Left lung (tissue), 10 donors: ENCODE results near the gene SNRPA. TPM values are rescaled to one million over a fixed set of nuclear protein-coding genes. Genes with fewer than 3 reads are reported as not detected.
A peak's percentile ranks its signal among the peaks of the same experiment; 100 is the strongest.

Source experiments
- ATAC-seq: fragments of 200-7000 bp; cut with Tn5 transposase; one replicate; pipeline ENCODE4 v1.9.1; 2020; ENCODE audit warnings: moderate library complexity
- DNase-seq, 4 donors: peaks; one replicate each; pipeline ENCODE4 v3.0.0-alpha.2; 2013 to 2020
- H3K27ac ChIP-seq, 2 donors: fragments of 200-600 bp; sonication (generic) in 1 of 2; one replicate each; pipeline versions ENCODE4 v1.5.0 to v1.8.0; 2020 to 2021
- H3K27me3 ChIP-seq, 2 donors: fragments of 200-600 bp; sonication (generic) in 1 of 2; one replicate each; pipeline versions ENCODE4 v1.5.0 to v1.8.0; 2020 to 2021
- H3K36me3 ChIP-seq, 2 donors: fragments of 200-600 bp; sonication (generic) in 1 of 2; one replicate each; pipeline versions ENCODE4 v1.5.0 to v1.8.0; 2020 to 2021
- H3K4me1 ChIP-seq, 2 donors: fragments of 200-600 bp; one replicate each; pipeline ENCODE4 v1.8.0; 2021
- H3K4me3 ChIP-seq, 2 donors: fragments of 200-600 bp; sonication (generic) in 1 of 2; one replicate each; pipeline versions ENCODE4 v1.5.0 to v1.8.0; 2020 to 2021; ENCODE audit warnings: mild to moderate bottlenecking in 1 of 2
- H3K9me3 ChIP-seq, 2 donors: fragments of 200-600 bp; sonication (generic) in 1 of 2; one replicate each; pipeline versions ENCODE4 v1.5.0 to v1.8.0; 2020 to 2021
- CTCF ChIP-seq, 2 donors: fragments of 200-600 bp; sonication (generic) in 1 of 2; IDR thresholded peaks; one replicate each; pipeline versions ENCODE4 v1.5.0 to v1.8.0; 2021; ENCODE audit warnings: antibody characterized with exemption in 2 of 2
- intact Hi-C, 2 donors: fragments of 100-400 bp; cut with DNase I; formaldehyde crosslinking; loops; one replicate each; pipeline versions ENCODE4 v1.11.2 to v1.14.2; 2022
- polyA plus RNA-seq, 6 donors: library from polyadenylated mRNA; unstranded; fragments of 120-200 nt; gene quantifications; one replicate each; pipeline ENCODE4 v1.2.1, GENCODE V29; 2013; ENCODE audit not compliant: insufficient read length in 6 of 6
- total RNA-seq, 2 donors: library from RNA; stranded (reverse); fragmentation: NEBNext Ultra II Directional; extraction: Animal tissue kit (Norgen Biotek cat#: 25700); gene quantifications; one replicate each; pipeline ENCODE4 v1.2.1, GENCODE V29; 2021
- donor health status: DM: no; HTN: yes; CAD: no.
- donor health status: DM: no; HTN: no; CAD: no.

The SNRPA gene
- total and polyA plus RNA-seq, 8 donors = 46.1 to 126 (median 112) TPM

DNA sequence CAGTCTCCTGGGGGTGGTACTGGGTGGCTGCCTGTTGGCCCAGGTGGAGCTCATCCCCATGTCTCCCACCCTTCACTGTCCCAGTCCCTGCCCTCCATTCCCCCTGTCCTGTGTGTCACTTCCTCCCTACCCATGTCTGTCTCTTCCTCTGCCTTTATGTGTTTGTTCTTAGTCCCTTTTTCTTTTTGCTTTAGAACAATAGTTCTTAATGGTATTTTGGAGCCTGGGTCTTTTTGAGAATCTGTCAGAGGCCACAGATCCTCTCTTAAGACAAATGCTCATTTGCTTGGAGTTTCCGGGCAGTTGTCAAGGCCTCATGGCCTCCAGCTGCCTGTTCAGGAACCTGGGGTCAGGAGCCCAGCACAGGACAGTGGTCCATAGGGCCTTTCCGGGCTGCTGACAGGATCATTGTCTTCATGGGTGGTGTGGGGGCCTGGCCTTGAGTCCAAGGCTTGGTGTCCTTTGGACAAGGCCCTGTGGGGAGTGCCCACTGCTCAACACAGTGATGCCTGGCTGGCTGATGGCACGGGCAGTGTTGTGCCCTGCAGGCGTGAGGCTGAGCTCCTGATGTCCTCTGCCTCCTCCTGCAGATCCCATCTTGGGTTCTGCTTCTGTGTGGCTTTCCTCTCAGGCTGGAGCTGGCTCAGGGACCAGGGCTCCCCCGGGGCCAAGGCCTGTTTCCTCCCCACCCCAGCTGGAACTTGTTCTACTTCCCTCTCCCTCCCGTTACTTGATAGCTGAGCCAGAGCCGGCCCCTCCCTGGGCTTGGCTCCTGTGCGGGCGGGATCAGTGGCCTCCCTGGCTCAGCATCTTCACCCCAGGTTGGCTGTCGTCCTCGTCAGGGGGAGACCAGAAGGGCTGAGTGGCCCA is 51.5 kb downstream of the SNRPA start:
- intact Hi-C loops = no loop called here

DNA sequence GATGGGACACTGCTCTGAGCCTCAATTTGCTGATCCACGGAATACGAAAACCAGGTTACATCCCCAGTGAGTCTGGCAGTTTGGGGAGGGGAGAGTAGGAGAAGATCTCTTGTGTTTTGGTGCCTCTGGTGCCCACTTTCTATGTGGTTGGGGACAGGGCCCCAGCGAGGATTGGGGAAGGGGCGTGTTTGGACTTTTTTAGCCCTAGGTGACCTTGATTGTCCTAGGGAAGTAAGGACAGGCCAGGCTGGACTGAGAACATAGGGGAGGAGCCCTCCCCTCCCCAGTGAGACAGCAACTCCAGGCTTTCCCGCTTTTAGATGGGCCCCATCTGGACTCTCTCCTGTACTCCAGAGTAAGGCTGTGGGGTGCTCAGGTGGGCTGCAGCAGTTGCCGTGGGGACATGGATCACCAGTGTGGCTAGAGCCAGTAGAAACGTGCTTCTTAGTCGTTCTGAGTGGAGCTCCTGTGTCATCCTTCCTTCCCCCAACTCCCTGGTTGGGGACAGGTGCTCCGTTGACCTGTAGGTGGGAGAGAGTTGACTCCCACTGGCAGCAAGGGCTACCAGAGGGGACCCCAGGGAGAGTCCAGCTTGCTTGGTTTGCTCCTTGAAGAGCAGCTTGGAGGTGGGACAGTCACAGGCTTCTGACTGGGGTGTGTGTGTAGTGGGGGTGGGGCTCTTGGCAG is 52.3 kb downstream of the SNRPA start:
- Histone ChIP-seq H3K9me3 (no peaks in the 10 kb centered on the region), H3K4me3 (peak overlapping the region in 1 of 2 donors; percentile 96), H3K4me1 (peaks cover 65 to 85% of the 10 kb centered on the region in 2 donors), H3K27me3 (no peaks in the 10 kb centered on the region), H3K27ac (peak overlapping the region; percentile 69 to 91), H3K36me3 (peaks cover 0 to 73% of the 10 kb centered on the region in 2 donors)
- ATAC-seq (no peak), DNase-seq (no peak)
- intact Hi-C loops = no loop called here
- no peak for TF ChIP-seq CTCF (IDR thresholded peaks at IDR 0.05)

More for the DNA sequence above, 51.5 kb downstream of the SNRPA start:
- peak; percentile 8 for ATAC-seq
- Histone ChIP-seq H3K4me1 (peaks cover 65 to 83% of the 10 kb centered on the region in 2 donors), H3K9me3 (no peaks in the 10 kb centered on the region), H3K4me3 (peak overlapping the region; percentile 3 to 96), H3K27me3 (no peaks in the 10 kb centered on the region), H3K27ac (peak overlapping the region; percentile 69 to 91), H3K36me3 (peaks cover 0 to 65% of the 10 kb centered on the region in 2 donors)
- no peak for TF ChIP-seq CTCF (IDR thresholded peaks at IDR 0.05)
- DNase-seq = peak in 2 of 4 donors; percentile 68 to 88

DNA sequence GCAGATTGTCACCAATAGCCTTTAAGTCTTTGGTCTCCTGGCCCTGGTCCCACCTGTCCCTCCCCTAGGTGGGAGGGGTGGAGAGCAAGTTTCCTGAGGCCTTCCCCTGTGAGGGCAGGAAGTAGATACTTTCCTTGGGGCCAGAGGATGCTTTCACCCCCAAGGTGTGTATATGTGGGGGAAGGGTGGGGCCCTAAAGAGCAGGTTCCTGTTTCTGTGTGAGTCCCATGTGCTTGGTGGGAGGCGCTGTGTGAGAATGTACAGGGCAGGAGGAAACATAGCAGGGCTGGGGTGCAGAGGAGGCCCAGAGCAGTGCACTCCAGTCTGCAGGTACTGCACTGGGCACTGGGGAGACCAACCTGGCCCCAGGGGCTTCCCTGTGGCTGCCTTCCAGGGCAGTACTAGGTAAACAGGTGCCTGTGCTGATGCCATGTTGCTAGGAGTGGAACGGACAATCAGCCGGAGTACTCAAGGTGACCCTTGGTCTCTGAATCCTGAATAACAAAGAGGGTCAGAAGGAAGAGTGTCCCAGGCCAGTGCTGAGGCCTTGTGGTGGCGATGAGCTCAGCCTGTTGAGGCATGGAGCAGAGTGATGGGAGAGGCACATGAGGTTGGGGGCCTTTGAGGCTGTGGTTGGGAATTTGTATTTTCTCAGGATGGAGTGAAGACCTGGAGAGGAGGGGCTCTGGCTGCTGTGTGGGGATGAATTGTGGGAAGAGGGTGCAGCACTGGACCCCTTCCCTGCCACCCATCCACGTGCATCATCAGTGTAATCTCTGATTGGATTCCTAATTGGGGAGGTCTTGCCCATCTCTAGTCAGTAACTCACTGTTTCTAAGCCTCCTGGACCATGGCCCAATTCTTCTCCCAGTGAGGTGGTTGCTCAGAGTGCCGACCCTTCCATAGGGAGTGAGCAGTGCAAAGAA is 53.1 kb downstream of the SNRPA start:
- no peaks in the 10 kb centered on the region for H3K27me3 ChIP-seq
- peaks cover 0 to 81% of the 10 kb centered on the region in 2 donors for H3K36me3 ChIP-seq
- DNase-seq (peak in 2 of 4 donors; percentile 48 to 79), ATAC-seq (peak; percentile 26)
- no peaks in the 10 kb centered on the region for H3K9me3 ChIP-seq
- TF ChIP-seq CTCF (IDR thresholded peaks at IDR 0.05) = no peak
- intact Hi-C loops = no loop called here
- H3K27ac ChIP-seq = peak overlapping the region; percentile 69 to 91
- peaks cover 65 to 93% of the 10 kb centered on the region in 2 donors for H3K4me1 ChIP-seq
- peak overlapping the region in 1 of 2 donors; percentile 96 for H3K4me3 ChIP-seq

- intact Hi-C loops = no loop called here
- ATAC-seq (no peak), DNase-seq (no peak)
- H3K4me1 ChIP-seq = peaks cover 65 to 100% of the 10 kb centered on the region in 2 donors
- H3K4me3 ChIP-seq = no peak overlapping the region
- peak overlapping the region; percentile 59 to 91 for H3K27ac ChIP-seq
- TF ChIP-seq CTCF (IDR thresholded peaks at IDR 0.05) = no peak
- peaks cover 0 to 88% of the 10 kb centered on the region in 2 donors for H3K36me3 ChIP-seq
- H3K27me3 ChIP-seq = no peaks in the 10 kb centered on the region
- no peaks in the 10 kb centered on the region for H3K9me3 ChIP-seq
Observed at GRCh38 chr19:40804783-40805242, 53.8 kb downstream of the SNRPA start.
